Heart right ventricle (tissue), 16 donors: ENCODE results near the gene CLIP4. TPM values are rescaled to one million over a fixed set of nuclear protein-coding genes. Genes with fewer than 3 reads are reported as not detected.

Experiments used
- ATAC-seq, 8 donors: fragments of 200-7000 bp; cut with Tn5 transposase; one replicate each; pipeline ENCODE4 v1.9.1; 2020; ENCODE audit warnings: mild to moderate bottlenecking in 8 of 8, moderate library complexity in 8 of 8, moderate number of reproducible peaks in 1 of 8
- DNase-seq, 2 donors: peaks; one replicate each; pipeline ENCODE4 v3.0.0-alpha.2; 2020
- H3K27ac ChIP-seq, 10 donors: fragments of 200-600 bp; sonication (generic) in 2 of 10; one replicate each; pipeline versions ENCODE4 v1.5.0 to v1.8.0; 2020 to 2022; ENCODE audit warnings: mild to moderate bottlenecking in 3 of 10
- H3K27me3 ChIP-seq, 7 donors: fragments of 200-600 bp; one replicate each; pipeline ENCODE4 v1.8.0; 2021 to 2022; ENCODE audit warnings: mild to moderate bottlenecking in 2 of 7
- H3K36me3 ChIP-seq, 9 donors: fragments of 200-600 bp; sonication (generic) in 1 of 9; one replicate each; pipeline versions ENCODE4 v1.5.0 to v1.8.0; 2020 to 2022; ENCODE audit warnings: mild to moderate bottlenecking in 2 of 9
- H3K4me1 ChIP-seq, 9 donors: fragments of 200-600 bp; sonication (generic) in 1 of 9; one replicate each; pipeline versions ENCODE4 v1.5.0 to v1.8.0; 2020 to 2022; ENCODE audit warnings: mild to moderate bottlenecking in 4 of 9
- H3K4me3 ChIP-seq, 10 donors: fragments of 200-600 bp; sonication (generic) in 2 of 10; one replicate each; pipeline versions ENCODE4 v1.5.0 to v1.8.0; 2020 to 2022; ENCODE audit warnings: mild to moderate bottlenecking in 7 of 10, moderate library complexity in 2 of 10
- H3K9me3 ChIP-seq, 11 donors: fragments of 200-600 bp in 10 of 11; sonication (generic) in 2 of 11; one replicate each; pipeline versions ENCODE4 v1.5.0 to v1.8.0; 2013 to 2022; ENCODE audit warnings: mild to moderate bottlenecking in 2 of 11, control low read depth in 1 of 11, moderate library complexity in 1 of 11
- WGBS, 2 donors: extraction: QIAGEN DNeasy Blood & Tissue Kit; methylation state at CpG; one replicate each; pipeline ENCODE4 v1.1.7; 2013; ENCODE audit warnings: inconsistent platforms in 1 of 2; 5-methylcytosine and 5-hydroxymethylcytosine counted together
- intact Hi-C, 10 donors: fragments of 100-400 bp; cut with DNase I; formaldehyde crosslinking; loops; one replicate each; pipeline versions ENCODE4 v1.11.1 to v1.14.2; 2022
- polyA plus RNA-seq, 2 donors: library from polyadenylated mRNA; stranded (reverse); fragments of 200-250 nt; gene quantifications; one replicate each; pipeline ENCODE4 v1.2.3, GENCODE V29; 2013
- total RNA-seq, 10 donors: library from RNA; stranded (reverse); fragmentation: NEBNext Ultra II Directional in 3 of 10; extraction: Animal tissue kit (Norgen Biotek cat#: 25700) in 3 of 10; gene quantifications; one replicate each; pipeline versions ENCODE4 v1.2.1 to v1.2.4, GENCODE V29; 2021 to 2023
- TF ChIP-seq, protein P1 (sequence below), 9 donors: fragments of 200-600 bp; sonication (generic) in 2 of 9; IDR thresholded peaks; one replicate each; pipeline versions ENCODE4 v1.5.0 to v1.8.0; 2021 to 2022; ENCODE audit warnings: antibody characterized with exemption in 9 of 9, mild to moderate bottlenecking in 5 of 9, moderate library complexity in 1 of 9
- donor health status: Arrhythmogenic right ventricular cardiomyopathy.
- donor health status: ischemic (EF 13 %, LVEDD 7.1; RV severe dilation, severe dysfunction).
- donor health status: healthy with polysubstance abuse.
- donor health status: DM: no; HTN: yes; CAD: no.
- donor health status: DM: no; HTN: no; CAD: no.
- donor health status: ischemic (EF 25% LVEDD 6.9; RV normal size, moderate dysfunction).
- donor health status: ischemic (EF 25% LVEDD 5.7; RV mildly dilated, moderate dysfunction).
- donor health status: healthy.
- donor health status: DM: yes; HTN: yes; CAD: no.
- donor health status: Ischemic cardiomyopathy.
- donor health status: ischemic (EF 35%, LVEDD 5.7; RV mildly dilated, moderate dysfunction).
- donor health status: nonischemic (EF 11% LVEDD 7.7; RV severe dilation, severe dysfunction).
- donor health status: DM: yes; HTN: yes; CAD: no.
- donor health status: PGD.
- donor health status: ischemic (EF 29% LVEDD 5.4; RV normal size, mild dysfunction).
- donor health status: nonischemic (EF 23%, LVEDD 6.1; RV moderate dilation, normal function).

CLIP4 gene
- total and polyA plus RNA-seq, 12 donors = 8.3 to 55.2 (median 42.8) TPM

DNA sequence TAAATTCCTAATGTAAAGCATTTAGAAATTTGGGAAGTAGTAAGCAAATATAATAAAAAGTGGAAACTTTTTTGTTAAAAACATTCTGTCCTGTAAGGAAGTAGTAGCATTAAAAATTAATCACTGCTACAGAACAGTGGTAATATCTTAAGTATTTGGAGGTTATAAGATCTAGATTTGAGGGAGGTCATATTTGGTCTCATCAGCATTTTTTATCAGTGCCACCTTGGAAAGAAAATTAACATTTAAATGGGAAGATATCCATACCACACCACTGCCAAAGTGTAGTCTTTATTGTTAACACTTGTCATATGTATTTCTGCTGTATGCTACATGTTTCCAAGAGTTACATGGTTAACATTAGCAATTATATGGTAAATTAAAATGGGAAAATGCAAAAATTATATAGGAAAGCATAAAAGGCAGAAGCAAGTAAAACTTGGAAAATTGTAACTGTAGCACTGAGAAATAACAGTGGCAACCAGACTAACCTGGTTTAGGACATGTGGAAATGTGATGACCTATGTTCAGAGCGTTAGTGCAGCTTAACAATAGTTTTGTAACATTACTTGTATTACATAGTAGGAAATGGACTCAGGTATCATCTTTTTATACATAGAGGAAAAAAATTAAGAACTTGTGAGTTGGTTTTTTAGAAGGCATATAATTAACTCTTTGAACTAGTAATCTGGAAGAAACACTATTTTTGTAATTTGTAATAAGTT lies 47.2 kb downstream of the CLIP4 start:
- H3K9me3 ChIP-seq = no peaks in the 10 kb centered on the region
- intact Hi-C loops = no loop called here
- TF ChIP-seq, protein P1, sequence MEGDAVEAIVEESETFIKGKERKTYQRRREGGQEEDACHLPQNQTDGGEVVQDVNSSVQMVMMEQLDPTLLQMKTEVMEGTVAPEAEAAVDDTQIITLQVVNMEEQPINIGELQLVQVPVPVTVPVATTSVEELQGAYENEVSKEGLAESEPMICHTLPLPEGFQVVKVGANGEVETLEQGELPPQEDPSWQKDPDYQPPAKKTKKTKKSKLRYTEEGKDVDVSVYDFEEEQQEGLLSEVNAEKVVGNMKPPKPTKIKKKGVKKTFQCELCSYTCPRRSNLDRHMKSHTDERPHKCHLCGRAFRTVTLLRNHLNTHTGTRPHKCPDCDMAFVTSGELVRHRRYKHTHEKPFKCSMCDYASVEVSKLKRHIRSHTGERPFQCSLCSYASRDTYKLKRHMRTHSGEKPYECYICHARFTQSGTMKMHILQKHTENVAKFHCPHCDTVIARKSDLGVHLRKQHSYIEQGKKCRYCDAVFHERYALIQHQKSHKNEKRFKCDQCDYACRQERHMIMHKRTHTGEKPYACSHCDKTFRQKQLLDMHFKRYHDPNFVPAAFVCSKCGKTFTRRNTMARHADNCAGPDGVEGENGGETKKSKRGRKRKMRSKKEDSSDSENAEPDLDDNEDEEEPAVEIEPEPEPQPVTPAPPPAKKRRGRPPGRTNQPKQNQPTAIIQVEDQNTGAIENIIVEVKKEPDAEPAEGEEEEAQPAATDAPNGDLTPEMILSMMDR (IDR thresholded peaks at IDR 0.05) = no peak

DNA sequence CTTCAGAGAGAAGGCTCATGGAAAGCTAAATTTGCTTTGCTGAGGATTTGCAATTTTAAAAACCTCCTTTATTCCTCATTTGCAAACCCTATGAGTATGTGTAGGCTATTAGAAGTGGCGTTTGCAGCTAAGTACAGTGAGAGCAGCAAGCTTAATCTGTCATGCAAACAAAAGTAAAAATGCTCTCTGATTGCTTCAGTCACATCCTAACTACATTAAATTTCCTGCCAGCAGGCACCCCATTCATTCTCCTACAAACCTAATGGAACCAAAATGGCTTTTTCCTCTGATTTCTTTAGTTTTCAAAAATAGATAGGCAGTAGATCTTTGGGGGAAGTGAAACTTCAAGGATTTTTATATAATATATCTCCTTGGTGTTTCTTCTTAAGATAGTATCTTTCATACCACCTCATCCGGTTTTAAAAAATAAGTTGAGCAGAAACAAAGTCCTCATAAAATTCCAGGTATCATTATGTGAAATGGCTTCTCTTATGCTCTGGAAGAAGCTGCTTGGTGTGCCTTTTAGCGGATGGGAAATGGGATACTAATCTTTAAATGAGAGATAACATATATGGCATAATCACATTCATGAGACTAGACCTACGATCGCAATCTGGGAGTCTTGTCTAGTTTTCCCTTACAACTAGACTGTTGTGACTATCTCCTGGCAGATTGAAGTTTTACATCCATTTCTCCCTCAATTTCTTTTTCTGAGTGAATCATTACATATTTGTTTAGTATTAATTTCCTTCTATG lies 49.1 kb downstream of the CLIP4 start:
- Histone ChIP-seq H3K4me1 (no peaks in the 10 kb centered on the region), H3K27ac (no peak overlapping the region), H3K27me3 (no peaks in the 10 kb centered on the region), H3K36me3 (peaks cover 0 to 87% (median 8%) of the 10 kb centered on the region in 9 donors), H3K9me3 (no peaks in the 10 kb centered on the region), H3K4me3 (no peak overlapping the region)
- no peak for ATAC-seq
- TF ChIP-seq, protein P1 (IDR thresholded peaks at IDR 0.05) = no peak
- no peak for DNase-seq
- WGBS, 2 donors = 84 to 87% methylated on average over 5 of the region's 5 CpGs
- intact Hi-C loops = no loop called here

More for the DNA sequence above, 47.2 kb downstream of the CLIP4 start:
- H3K27ac ChIP-seq = no peak overlapping the region
- H3K4me1 ChIP-seq = peaks cover 0 to 4% (median 0%) of the 10 kb centered on the region in 9 donors
- ATAC-seq = no peak
- H3K4me3 ChIP-seq = no peak overlapping the region
- H3K36me3 ChIP-seq = peaks cover 0 to 89% (median 8%) of the 10 kb centered on the region in 9 donors
- WGBS, 2 donors = 78 to 84% methylated on average over 1 of the region's 1 CpG
- H3K27me3 ChIP-seq = no peaks in the 10 kb centered on the region
- no peak for DNase-seq

DNA sequence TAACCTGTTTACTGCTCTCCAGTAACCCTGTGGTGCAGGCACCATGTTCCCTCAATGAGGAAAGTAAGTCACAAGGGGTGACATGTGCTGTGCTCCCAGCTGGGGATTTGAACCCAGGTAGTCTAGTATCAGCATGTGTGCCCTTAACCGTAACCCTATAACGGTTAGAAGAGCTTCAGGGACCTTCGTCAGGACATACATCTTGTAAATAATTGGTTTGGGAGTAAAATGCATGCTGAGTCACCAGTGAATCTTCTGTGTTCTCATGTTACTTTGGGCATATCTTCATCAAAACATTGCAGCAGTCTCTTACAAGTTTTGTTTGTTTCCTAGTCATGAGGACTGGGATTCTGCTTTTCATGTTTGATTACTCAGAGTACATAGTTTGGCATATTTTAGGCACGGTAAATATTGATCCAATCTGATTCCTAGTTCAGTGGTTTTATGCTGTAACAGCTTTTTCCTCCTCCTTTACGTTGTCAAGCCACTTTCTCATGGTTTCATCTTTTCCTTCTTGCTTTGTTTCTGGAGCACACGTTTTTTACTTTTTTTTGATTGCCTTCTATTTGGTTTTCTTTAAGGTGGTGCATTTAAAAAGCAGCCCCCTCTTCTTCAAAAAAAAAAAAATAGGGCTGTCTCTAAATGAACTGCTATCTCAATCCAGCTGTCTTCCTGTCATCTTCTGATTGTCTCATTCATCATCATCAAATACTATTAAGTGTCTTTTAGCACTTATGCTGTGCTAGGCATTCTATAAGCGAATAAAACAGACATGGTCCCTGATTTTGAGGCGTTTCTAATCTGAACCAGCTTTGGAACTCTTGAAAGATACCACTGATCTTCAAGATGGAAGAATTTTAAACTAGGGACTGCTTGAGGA lies 50.4 kb downstream of the CLIP4 start:
- no peaks in the 10 kb centered on the region for H3K4me1 ChIP-seq
- no peaks in the 10 kb centered on the region for H3K9me3 ChIP-seq
- no peak overlapping the region for H3K27ac ChIP-seq
- no peak overlapping the region for H3K4me3 ChIP-seq
- WGBS, 2 donors = 69 to 70% methylated on average over 8 of the region's 8 CpGs
- intact Hi-C loops = loop anchor here in 1 of 10 donors (5.0 kb wide), 1 partner anchor 33 kb away; no protein-coding TSS in a partner anchor
- H3K36me3 ChIP-seq = peaks cover 0 to 83% (median 8%) of the 10 kb centered on the region in 9 donors
- no peak for ATAC-seq
- TF ChIP-seq, protein P1 (IDR thresholded peaks at IDR 0.05) = no peak
- DNase-seq = no peak
- no peaks in the 10 kb centered on the region for H3K27me3 ChIP-seq
